HG03060 (cell line): Measurements from ENCODE around the gene DOCK9.

Experiments
- ATAC-seq: cut with Tn5 transposase; IDR thresholded peaks from one replicate; pipeline ENCODE4 v1.9.1; 2021; ENCODE audit warnings: low read depth, moderate number of reproducible peaks; ENCODE audit not compliant: unreplicated experiment

The DOCK9 gene

DNA sequence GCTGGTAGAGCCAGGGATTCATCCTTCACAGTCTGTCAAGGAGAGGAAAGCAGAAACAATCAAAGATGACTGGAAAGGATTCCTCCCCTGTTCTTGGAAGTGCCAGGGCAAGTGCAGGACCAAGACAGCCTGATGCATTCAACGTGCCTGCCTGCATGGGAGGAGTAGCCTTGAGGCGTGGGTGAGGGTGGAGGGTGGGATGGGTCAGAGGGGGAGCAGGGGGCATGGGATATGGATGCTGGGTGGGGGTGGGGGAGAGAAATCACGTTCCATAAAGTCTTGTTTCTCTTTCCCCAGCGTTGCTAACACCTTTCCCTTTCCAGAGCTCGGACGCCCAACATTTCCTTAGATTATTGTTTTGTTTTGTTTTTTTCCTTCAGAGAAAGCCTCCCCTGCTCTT lies 117.4 kb downstream of the DOCK9 start:
- ATAC-seq, result no peak

- ATAC-seq, result no peak
These were observed 119.7 kb downstream of the DOCK9 start for GRCh38 chr13:98858191-98858590.

DNA sequence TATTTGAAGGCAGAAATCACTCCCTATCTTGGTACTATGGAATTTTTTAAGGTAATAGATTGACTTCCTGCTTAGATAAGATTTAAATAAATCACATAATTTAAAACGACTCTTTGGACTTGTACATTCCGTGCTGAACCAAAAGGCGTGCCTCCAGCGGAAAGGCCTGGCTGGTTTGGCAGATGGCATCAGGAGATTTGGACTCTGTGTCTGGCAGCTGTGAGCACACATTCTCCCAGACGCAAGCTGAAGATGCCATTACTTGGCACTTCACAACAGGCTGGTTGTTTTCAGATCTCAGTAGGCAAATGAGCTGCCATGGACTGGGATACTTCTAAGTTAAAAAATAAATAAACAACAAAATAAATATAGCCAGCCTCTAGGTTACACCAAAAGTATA lies 120.9 kb downstream of the DOCK9 start:
- no peak for ATAC-seq

DNA sequence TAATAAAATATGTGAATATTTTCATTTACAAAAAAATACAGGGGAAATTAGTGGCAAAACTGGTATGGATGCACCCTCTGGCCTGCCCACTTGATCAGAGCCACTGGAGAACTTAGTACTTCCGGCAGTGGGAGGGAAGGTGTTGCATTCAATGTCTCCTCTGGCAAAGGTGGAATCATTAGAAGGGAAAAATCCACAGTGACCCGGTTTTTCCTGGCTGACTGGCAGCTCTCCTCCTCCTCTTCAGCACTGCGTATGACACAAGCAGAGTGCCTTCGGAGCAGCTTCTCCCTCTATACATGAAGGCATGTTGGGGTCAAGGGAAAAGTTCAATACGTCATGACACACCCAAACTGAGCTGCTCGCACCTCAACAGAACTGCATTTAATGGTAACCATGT lies 123.4 kb downstream of the DOCK9 start:
- ATAC-seq, result no peak

GRCh38 chr13:98853771-98854221 lies 124.1 kb downstream of the DOCK9 start:
- ATAC-seq, result peak; percentile 97

DNA sequence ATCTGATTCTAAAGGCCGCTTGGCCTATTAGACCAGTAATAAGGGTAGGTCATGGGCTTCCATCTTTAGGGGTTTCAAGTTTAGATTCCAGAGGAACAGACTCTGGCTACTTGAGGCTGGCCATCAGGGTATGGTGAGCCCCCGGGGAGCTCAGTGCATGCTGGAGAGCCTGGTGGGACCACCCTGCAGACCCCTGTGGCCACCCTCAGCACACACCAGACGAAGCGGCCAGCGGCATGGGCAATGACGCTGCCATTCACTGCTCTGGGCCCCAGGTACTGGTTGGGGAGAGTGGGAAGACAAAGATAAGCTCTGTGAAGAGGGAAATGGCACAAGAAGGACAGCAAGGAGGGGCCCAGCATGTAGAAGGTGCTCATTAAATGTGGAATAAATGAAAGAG lies 126.6 kb downstream of the DOCK9 start:
- no peak for ATAC-seq

- ATAC-seq, result no peak
These were observed 129.1 kb downstream of the DOCK9 start for GRCh38 chr13:98848746-98849145.

DNA sequence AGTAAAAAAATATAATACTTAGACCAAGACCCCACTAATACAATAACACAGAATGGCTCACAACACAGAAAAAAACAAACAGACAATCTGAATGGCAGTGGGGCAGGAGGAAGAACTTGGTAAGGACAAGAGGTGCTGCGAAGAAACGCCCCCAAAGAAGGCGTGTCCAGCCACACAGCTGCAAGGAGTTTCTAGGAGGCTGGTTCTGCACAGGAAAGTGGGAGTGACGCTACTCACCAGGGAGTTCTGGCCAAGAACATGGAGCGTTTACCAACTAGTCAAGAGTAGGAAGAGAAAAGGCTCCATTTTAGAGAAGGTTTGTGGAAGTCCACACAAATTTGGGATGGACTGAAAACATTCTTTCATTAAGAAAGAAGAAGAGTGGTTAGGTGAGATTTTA lies 130.1 kb downstream of the DOCK9 start:
- ATAC-seq, result no peak

DNA sequence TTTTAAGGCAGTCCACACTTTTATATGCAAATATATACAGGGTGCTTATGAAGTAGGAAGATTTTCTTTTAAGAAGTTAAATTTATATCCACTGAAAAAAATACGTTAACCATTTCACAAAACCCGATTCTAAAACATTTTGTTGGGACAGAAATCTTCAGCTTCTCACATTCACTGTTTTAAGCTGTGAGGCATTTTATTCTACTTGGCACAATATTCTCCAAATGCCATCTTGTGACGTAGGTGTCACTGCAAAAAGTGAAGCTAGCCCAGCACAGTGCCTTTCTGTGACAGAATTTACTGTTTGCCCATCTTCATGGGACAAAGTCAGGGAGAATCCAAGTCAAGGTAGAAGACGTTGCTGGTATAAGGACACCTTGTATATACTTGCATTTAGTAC lies 130.9 kb downstream of the DOCK9 start:
- ATAC-seq, result no peak

DNA sequence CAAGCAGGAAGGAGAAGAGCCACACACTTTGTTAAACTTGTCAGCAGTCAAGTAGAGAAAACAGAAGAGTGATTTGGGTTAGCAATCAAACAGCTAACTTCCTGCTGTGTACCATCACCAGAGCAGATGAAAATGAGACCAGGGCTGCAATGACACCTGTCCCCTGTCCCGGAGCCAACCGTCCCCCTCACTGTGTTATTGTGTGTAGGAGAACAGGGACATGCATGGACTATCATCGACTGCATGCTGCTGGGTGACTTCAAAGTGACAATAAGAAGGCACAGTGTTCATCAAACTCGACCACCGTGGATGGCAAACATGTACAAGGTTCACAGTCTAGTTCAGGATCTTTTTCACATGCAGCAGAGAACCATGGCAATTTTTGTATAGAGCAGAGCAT lies 131.3 kb downstream of the DOCK9 start:
- ATAC-seq, result no peak

DNA sequence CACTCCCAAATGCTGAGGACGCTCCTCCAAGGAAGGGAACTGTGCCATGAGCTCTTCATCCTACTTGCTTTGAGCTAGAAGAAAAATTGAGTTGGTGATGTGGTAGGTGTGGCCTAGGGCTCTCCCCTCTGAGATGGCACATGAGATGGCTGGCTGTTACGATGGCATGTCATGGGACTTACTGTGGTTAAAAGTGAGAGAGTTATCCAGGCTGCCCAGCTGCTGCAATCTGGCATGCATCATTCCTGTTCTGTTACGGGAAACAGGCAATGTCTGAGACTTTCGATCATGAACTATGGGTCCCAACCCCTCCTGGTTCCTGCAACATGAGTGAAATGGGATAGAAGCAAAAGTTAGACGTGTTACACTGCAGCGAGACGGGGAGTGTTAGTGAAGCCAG lies 132.1 kb downstream of the DOCK9 start:
- ATAC-seq, result no peak

GRCh38 chr13:98844021-98844420 lies 133.8 kb downstream of the DOCK9 start:
- no peak for ATAC-seq

- no peak for ATAC-seq
These were observed 134.4 kb downstream of the DOCK9 start for GRCh38 chr13:98843482-98843877.

- ATAC-seq, result peak; percentile 87
These were observed 134.9 kb downstream of the DOCK9 start for GRCh38 chr13:98842858-98843481.

DNA sequence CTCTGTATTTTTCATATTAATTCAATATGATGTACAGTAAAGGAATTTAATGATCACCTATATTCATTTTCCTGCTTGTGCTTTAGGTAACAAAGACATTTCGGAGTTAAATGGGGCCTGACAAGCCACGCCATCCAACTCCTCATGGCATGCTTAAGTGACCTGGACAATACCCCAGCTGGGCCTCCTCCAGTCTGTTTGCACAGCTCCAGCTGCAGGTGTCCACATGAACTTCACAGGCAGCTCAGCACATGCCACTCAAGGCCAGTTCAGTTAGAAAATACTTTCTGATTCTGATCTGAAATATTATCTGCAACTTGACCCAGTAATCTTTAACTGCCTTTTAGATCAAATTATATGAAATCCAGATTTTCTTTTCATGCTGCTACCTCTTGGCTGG lies 135.8 kb downstream of the DOCK9 start:
- ATAC-seq, result no peak

GRCh38 chr13:98839856-98840769 lies 137.8 kb downstream of the DOCK9 start:
- peak; percentile 62 for ATAC-seq

- no peak for ATAC-seq
These were observed 139.1 kb downstream of the DOCK9 start for GRCh38 chr13:98838776-98839175.

DNA sequence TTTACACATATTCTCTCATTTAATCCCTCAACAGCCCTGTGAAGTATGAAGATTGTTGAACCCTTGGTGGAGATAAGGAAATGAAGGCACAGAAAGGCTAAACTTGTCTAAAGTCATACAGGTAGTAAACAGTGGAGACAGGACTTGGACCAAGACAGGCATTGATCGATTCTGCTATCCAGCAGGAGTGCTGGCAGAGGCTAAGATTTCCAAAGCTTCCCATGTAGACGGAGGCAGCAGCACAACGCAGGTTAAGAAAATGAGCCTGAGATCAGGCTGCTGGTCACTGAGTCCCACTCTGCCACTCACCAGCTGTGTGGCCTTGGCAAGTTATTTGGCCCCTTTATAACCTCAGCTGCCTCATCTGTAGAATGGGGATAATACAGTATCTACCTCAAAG lies 140.0 kb downstream of the DOCK9 start:
- ATAC-seq, result no peak

DNA sequence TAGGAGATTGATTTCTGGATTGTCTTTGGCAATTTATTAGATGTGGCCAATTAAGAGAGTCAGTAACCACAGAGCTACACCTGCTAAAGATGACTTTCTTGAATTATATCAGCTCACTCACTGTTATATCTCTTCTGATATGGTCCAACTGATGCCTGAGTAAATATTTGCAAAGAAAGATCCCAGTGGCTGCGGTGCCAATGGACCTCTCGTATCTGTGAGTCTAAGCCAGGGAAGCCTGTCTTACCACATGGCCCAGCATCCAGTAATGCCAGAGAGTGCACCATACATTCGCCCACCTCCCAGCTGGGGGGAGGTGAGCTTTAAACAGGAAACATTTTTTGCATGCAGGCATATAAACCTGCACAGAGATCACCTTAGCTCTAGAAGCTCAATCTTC lies 142.7 kb downstream of the DOCK9 start:
- ATAC-seq, result no peak

GRCh38 chr13:98834254-98834960 lies 143.5 kb downstream of the DOCK9 start:
- ATAC-seq, result no peak

- ATAC-seq, result no peak
These were observed 146.6 kb downstream of the DOCK9 start for GRCh38 chr13:98831236-98831635.
